ENCODE data around the gene PEX7. TPM values are rescaled to one million over a fixed set of nuclear protein-coding genes. Genes with fewer than 3 reads are reported as not detected.

Gene PEX7
- total RNA-seq, 1 experiment from 2014 or later: 6.4 TPM

- ChIA-PET CTCF (no interaction called here), POLR2A (no interaction called here)
- H3K36me3 ChIP-seq (ENCODE audit: control insufficient read depth, insufficient read depth, low read length): no peaks in the 10 kb centered on the region
- Mint-ChIP-seq H3K4me3 (ENCODE audit: unreplicated experiment) (no peak overlapping the region), H3K36me3 (ENCODE audit: insufficient read depth, unreplicated experiment) (peaks cover 4% of the 10 kb centered on the region), H3K27me3 (ENCODE audit: insufficient read depth, unreplicated experiment) (no peaks in the 10 kb centered on the region), H3K27ac (ENCODE audit: unreplicated experiment) (no peak overlapping the region), H3K4me1 (ENCODE audit: low read depth, unreplicated experiment) (peaks cover 8% of the 10 kb centered on the region), H3K9me3 (ENCODE audit: unreplicated experiment) (no peaks in the 10 kb centered on the region)
- no TSS peak for BruUV-seq (replicated peaks)
- no peaks in the 10 kb centered on the region for H3K27me3 ChIP-seq (replicated peaks; ENCODE audit: control insufficient read depth, insufficient read depth, low read length)
- H3K4me1 ChIP-seq: peaks cover 17% of the 10 kb centered on the region
- no peak for DNase-seq
- intact Hi-C loops (cut with micrococcal nuclease; ENCODE audit: unreplicated experiment): no loop called here
- H3K4me3 ChIP-seq (ENCODE audit: low read depth, low read length): no peak overlapping the region
- TF ChIP-seq, protein P1, sequence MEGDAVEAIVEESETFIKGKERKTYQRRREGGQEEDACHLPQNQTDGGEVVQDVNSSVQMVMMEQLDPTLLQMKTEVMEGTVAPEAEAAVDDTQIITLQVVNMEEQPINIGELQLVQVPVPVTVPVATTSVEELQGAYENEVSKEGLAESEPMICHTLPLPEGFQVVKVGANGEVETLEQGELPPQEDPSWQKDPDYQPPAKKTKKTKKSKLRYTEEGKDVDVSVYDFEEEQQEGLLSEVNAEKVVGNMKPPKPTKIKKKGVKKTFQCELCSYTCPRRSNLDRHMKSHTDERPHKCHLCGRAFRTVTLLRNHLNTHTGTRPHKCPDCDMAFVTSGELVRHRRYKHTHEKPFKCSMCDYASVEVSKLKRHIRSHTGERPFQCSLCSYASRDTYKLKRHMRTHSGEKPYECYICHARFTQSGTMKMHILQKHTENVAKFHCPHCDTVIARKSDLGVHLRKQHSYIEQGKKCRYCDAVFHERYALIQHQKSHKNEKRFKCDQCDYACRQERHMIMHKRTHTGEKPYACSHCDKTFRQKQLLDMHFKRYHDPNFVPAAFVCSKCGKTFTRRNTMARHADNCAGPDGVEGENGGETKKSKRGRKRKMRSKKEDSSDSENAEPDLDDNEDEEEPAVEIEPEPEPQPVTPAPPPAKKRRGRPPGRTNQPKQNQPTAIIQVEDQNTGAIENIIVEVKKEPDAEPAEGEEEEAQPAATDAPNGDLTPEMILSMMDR (IDR thresholded peaks at IDR 0.05; ENCODE audit: insufficient read depth in 1 of 2, low read depth in 1 of 2, low read length in 1 of 2, severe bottlenecking in 1 of 2, unreplicated experiment in 1 of 2): no peak
- H3K9me3 ChIP-seq: no peaks in the 10 kb centered on the region
These were observed 110.2 kb downstream of the PEX7 start for GRCh38 chr6:136932599-136932998.

GRCh38 chr6:136945072-136945471 is 122.7 kb downstream of the PEX7 start:
- H3K4me3 Mint-ChIP-seq (ENCODE audit: unreplicated experiment): no peak overlapping the region
- no peaks in the 10 kb centered on the region for H3K4me1 Mint-ChIP-seq (ENCODE audit: low read depth, unreplicated experiment)
- no peaks in the 10 kb centered on the region for H3K9me3 ChIP-seq
- no peaks in the 10 kb centered on the region for H3K9me3 Mint-ChIP-seq (ENCODE audit: unreplicated experiment)
- POLR2A ChIA-PET: no interaction called here
- DNase-seq: no peak
- no TSS peak for BruUV-seq (replicated peaks)
- H3K27me3 ChIP-seq (replicated peaks; ENCODE audit: control insufficient read depth, insufficient read depth, low read length): no peaks in the 10 kb centered on the region
- TF ChIP-seq, protein P1 (IDR thresholded peaks at IDR 0.05; ENCODE audit: insufficient read depth in 1 of 2, low read depth in 1 of 2, low read length in 1 of 2, severe bottlenecking in 1 of 2, unreplicated experiment in 1 of 2): no peak
- no peak overlapping the region for H3K27ac Mint-ChIP-seq (ENCODE audit: unreplicated experiment)
- intact Hi-C loops (cut with micrococcal nuclease; ENCODE audit: unreplicated experiment): no loop called here
- H3K36me3 ChIP-seq (ENCODE audit: control insufficient read depth, insufficient read depth, low read length): no peaks in the 10 kb centered on the region
- no peaks in the 10 kb centered on the region for H3K4me1 ChIP-seq
- H3K36me3 Mint-ChIP-seq (ENCODE audit: insufficient read depth, unreplicated experiment): no peaks in the 10 kb centered on the region
- CTCF ChIA-PET: no interaction called here
- H3K4me3 ChIP-seq (ENCODE audit: low read depth, low read length): no peak overlapping the region
- H3K27me3 Mint-ChIP-seq (ENCODE audit: insufficient read depth, unreplicated experiment): no peaks in the 10 kb centered on the region

DNA sequence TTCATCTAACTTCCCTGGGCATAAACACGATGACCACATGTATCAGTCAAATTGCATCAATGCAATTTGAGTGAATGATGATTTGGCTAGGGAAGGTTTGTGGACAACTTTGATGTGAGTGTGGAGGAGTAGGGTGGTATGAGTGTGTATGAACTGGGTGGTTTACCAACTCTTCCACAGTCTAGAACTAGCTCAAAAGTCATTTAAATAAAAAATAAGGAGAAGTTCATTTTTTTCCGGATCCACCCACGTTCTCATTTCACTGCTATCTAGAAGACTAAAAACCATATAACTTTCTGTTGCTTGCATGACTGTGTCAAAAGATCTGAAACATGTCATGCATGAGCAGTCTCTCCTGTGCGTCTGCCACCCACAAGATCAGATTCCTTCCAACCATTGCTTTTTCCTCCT is 123.3 kb downstream of the PEX7 start:
- no peaks in the 10 kb centered on the region for H3K36me3 Mint-ChIP-seq (ENCODE audit: insufficient read depth, unreplicated experiment)
- H3K4me1 ChIP-seq: no peaks in the 10 kb centered on the region
- H3K27me3 ChIP-seq (replicated peaks; ENCODE audit: control insufficient read depth, insufficient read depth, low read length): no peaks in the 10 kb centered on the region
- H3K4me3 Mint-ChIP-seq (ENCODE audit: unreplicated experiment): no peak overlapping the region
- BruUV-seq (replicated peaks): no TSS peak
- POLR2A ChIA-PET: no interaction called here
- no peaks in the 10 kb centered on the region for H3K36me3 ChIP-seq (ENCODE audit: control insufficient read depth, insufficient read depth, low read length)
- H3K4me1 Mint-ChIP-seq (ENCODE audit: low read depth, unreplicated experiment): no peaks in the 10 kb centered on the region
- TF ChIP-seq, protein P1 (IDR thresholded peaks at IDR 0.05; ENCODE audit: insufficient read depth in 1 of 2, low read depth in 1 of 2, low read length in 1 of 2, severe bottlenecking in 1 of 2, unreplicated experiment in 1 of 2): no peak
- intact Hi-C loops (cut with micrococcal nuclease; ENCODE audit: unreplicated experiment): no loop called here
- H3K9me3 Mint-ChIP-seq (ENCODE audit: unreplicated experiment): no peaks in the 10 kb centered on the region
- H3K4me3 ChIP-seq (ENCODE audit: low read depth, low read length): no peak overlapping the region
- H3K27me3 Mint-ChIP-seq (ENCODE audit: insufficient read depth, unreplicated experiment): no peaks in the 10 kb centered on the region
- no peak overlapping the region for H3K27ac Mint-ChIP-seq (ENCODE audit: unreplicated experiment)
- CTCF ChIA-PET: interaction anchor here (0.6 kb wide), 1 partner anchor 798 kb away, joined by 3 read pairs; no protein-coding TSS in a partner anchor
- H3K9me3 ChIP-seq: no peaks in the 10 kb centered on the region
- DNase-seq: no peak
